H1 (cell line): Measurements from ENCODE around the gene DHRS12. TPM values are rescaled to one million over a fixed set of nuclear protein-coding genes. Genes with fewer than 3 reads are reported as not detected.

Source experiments
- CTCF ChIA-PET: fragments of 300-600 bp; sonication (Branson Sonifier 250); formaldehyde crosslinking; loops from one replicate; lab custom pipeline; 2021; ENCODE audit not compliant: partially characterized antibody; lab: Charles Lee
- POLR2A ChIA-PET: fragments of 300-600 bp; sonication (Branson Sonifier 250); formaldehyde crosslinking; loops from one replicate; lab custom pipeline; 2021; ENCODE audit warnings: inconsistent platforms; ENCODE audit not compliant: partially characterized antibody; lab: Charles Lee
- DNase-seq, 2 experiments: peaks; one replicate each; pipeline versions ENCODE4 v3.0.0 to v3.0.0-alpha.2; 2010 to 2022; ENCODE audit warnings: low spot score in 2 of 2, low read depth in 1 of 2, mixed read lengths in 1 of 2
- FAIRE-seq: peaks from 2 replicates; lab custom pipeline; 2011; peaks lifted over from hg19 to GRCh38; lab: Jason Lieb, UNC
- H2AFZ ChIP-seq: 2 replicates; pipeline ENCODE4 v1.8.1; 2012; ENCODE audit warnings: low read length, inconsistent platforms
- H2AK5ac ChIP-seq: 2 replicates; pipeline ENCODE4 v1.6.1; 2013; ENCODE audit warnings: low read depth, low read length
- H2BK120ac ChIP-seq: replicated peaks from 2 replicates; pipeline ENCODE3; 2013; ENCODE audit warnings: low read depth, low read length, inconsistent platforms
- H2BK12ac ChIP-seq: 2 replicates; pipeline ENCODE4 v1.6.1; 2013; ENCODE audit warnings: low read depth, low read length
- H2BK15ac ChIP-seq: 2 replicates; pipeline ENCODE4 v1.6.1; 2013; ENCODE audit warnings: low read length
- H2BK20ac ChIP-seq: 2 replicates; pipeline ENCODE4 v1.6.1; 2013; ENCODE audit warnings: low read length
- H2BK5ac ChIP-seq: 2 replicates; pipeline ENCODE4 v1.6.1; 2013; ENCODE audit warnings: low read depth, low read length
- H3K14ac ChIP-seq: 2 replicates; pipeline ENCODE4 v1.6.1; 2013; ENCODE audit warnings: inconsistent platforms; ENCODE audit not compliant: insufficient read length
- H3K18ac ChIP-seq: 2 replicates; pipeline ENCODE4 v1.6.1; 2013; ENCODE audit warnings: low read length; ENCODE audit errors: extremely low read depth
- H3K23ac ChIP-seq: 2 replicates; pipeline ENCODE4 v1.6.1; 2013; ENCODE audit warnings: inconsistent platforms; ENCODE audit not compliant: insufficient read length
- H3K23me2 ChIP-seq: 2 replicates; pipeline ENCODE4 v1.6.1; 2013; ENCODE audit warnings: low read depth, low read length
- H3K27ac ChIP-seq: 2 replicates; pipeline ENCODE4 v1.6.1; 2011; ENCODE audit warnings: low read depth, low read length, inconsistent platforms
- H3K27me3 ChIP-seq, 4 experiments: replicated peaks in 1 of 4; 1 replicate in 1 of 4; 2 replicates in 3 of 4; pipeline versions ENCODE4 v1.6.1 to v1.8.1; 2011 to 2013; ENCODE audit warnings: low read length in 3 of 4, mild to moderate bottlenecking in 3 of 4, inconsistent platforms in 2 of 4, mixed read lengths in 2 of 4, moderate library complexity in 1 of 4; ENCODE audit not compliant: control insufficient read depth in 3 of 4, insufficient read depth in 3 of 4; ENCODE audit errors: extremely low read depth in 1 of 4
- H3K36me3 ChIP-seq, 4 experiments: 2 replicates each; pipeline versions ENCODE4 v1.6.1 to v1.8.1; 2011 to 2013; ENCODE audit warnings: mild to moderate bottlenecking in 4 of 4, low read length in 3 of 4, moderate library complexity in 2 of 4, control low read depth in 1 of 4, inconsistent platforms in 1 of 4; ENCODE audit not compliant: insufficient read depth in 4 of 4, control insufficient read depth in 2 of 4
- H3K4ac ChIP-seq: replicated peaks from 2 replicates; pipeline ENCODE3; 2013; ENCODE audit warnings: low read length, low read depth, mixed read lengths, inconsistent platforms; ENCODE audit not compliant: insufficient read length
- H3K4me1 ChIP-seq, 4 experiments: replicated peaks in 1 of 4; 1 replicate in 1 of 4; 2 replicates in 3 of 4; pipeline versions ENCODE4 v1.6.1 to v1.8.1; 2011 to 2013; ENCODE audit warnings: low read length in 3 of 4, inconsistent platforms in 2 of 4, mixed read lengths in 1 of 4; ENCODE audit not compliant: insufficient read depth in 4 of 4, control insufficient read depth in 3 of 4
- H3K4me2 ChIP-seq, 2 experiments: 2 replicates each; pipeline versions ENCODE4 v1.6.1 to v1.8.1; 2011 to 2013; ENCODE audit warnings: low read depth in 2 of 2, low read length in 2 of 2, control low read depth in 1 of 2, inconsistent platforms in 1 of 2, mild to moderate bottlenecking in 1 of 2; ENCODE audit not compliant: insufficient read depth in 1 of 2
- H3K4me3 ChIP-seq, 4 experiments: fragments of 200-600, 300-600 bp in 1 of 4; sonication (generic), shearing (Covaris generic), sonication (Bioruptor Twin) in 1 of 4; 2 replicates each; pipeline versions ENCODE4 v1.5.1 to v1.8.1; 2011 to 2016; ENCODE audit warnings: low read length in 4 of 4, low read depth in 3 of 4, control low read depth in 2 of 4, inconsistent platforms in 2 of 4, mild to moderate bottlenecking in 2 of 4, mixed read lengths in 1 of 4, moderate library complexity in 1 of 4; ENCODE audit not compliant: insufficient read depth in 2 of 4; ENCODE audit errors: extremely low read depth in 1 of 4
- H3K56ac ChIP-seq: replicated peaks from 2 replicates; pipeline ENCODE3; 2013; ENCODE audit warnings: low read depth, mild to moderate bottlenecking, mixed read lengths, low read length, inconsistent platforms; ENCODE audit not compliant: insufficient read length
- H3K79me1 ChIP-seq: 2 replicates; pipeline ENCODE4 v1.6.1; 2013; ENCODE audit warnings: low read depth, low read length, control low read depth
- H3K79me2 ChIP-seq, 2 experiments: 2 replicates each; pipeline versions ENCODE4 v1.6.1 to v1.8.1; 2012 to 2013; ENCODE audit warnings: low read length in 2 of 2, mild to moderate bottlenecking in 2 of 2, inconsistent platforms in 1 of 2; ENCODE audit not compliant: insufficient read depth in 2 of 2, control insufficient read depth in 1 of 2
- H3K9ac ChIP-seq, 4 experiments: replicated peaks in 1 of 4; 1 replicate in 1 of 4; 2 replicates in 3 of 4; pipeline versions ENCODE4 v1.6.1 to v1.8.1; 2011 to 2013; ENCODE audit warnings: low read depth in 3 of 4, low read length in 3 of 4, control low read depth in 2 of 4, mild to moderate bottlenecking in 2 of 4, moderate library complexity in 2 of 4, inconsistent platforms in 1 of 4; ENCODE audit errors: extremely low read depth in 1 of 4
- H3K9me3 ChIP-seq, 2 experiments: 2 replicates each; pipeline versions ENCODE4 v1.6.1 to v1.8.1; 2012 to 2013; ENCODE audit warnings: mild to moderate bottlenecking in 2 of 2, moderate library complexity in 2 of 2, control low read depth in 1 of 2, inconsistent platforms in 1 of 2, low read depth in 1 of 2, low read length in 1 of 2, mixed read lengths in 1 of 2; ENCODE audit not compliant: insufficient read depth in 2 of 2
- H4K20me1 ChIP-seq, 2 experiments: replicated peaks in 1 of 2; 2 replicates each; pipeline versions ENCODE3 to v1.8.1; 2011 to 2013; ENCODE audit warnings: inconsistent platforms in 2 of 2, low read length in 2 of 2, mild to moderate bottlenecking in 1 of 2; ENCODE audit not compliant: insufficient read depth in 2 of 2, control insufficient read depth in 1 of 2
- H4K5ac ChIP-seq: 2 replicates; pipeline ENCODE4 v1.6.1; 2013; ENCODE audit warnings: low read length, low read depth, mixed read lengths, inconsistent platforms; ENCODE audit not compliant: insufficient read length
- H4K8ac ChIP-seq: 2 replicates; pipeline ENCODE4 v1.8.0; 2013; ENCODE audit warnings: mild to moderate bottlenecking, moderate library complexity, low read length, inconsistent platforms; ENCODE audit not compliant: insufficient read depth; ENCODE audit errors: extremely low read depth
- H4K91ac ChIP-seq: replicated peaks from 2 replicates; pipeline ENCODE3; 2013; ENCODE audit warnings: low read length, mixed read lengths, inconsistent platforms; ENCODE audit not compliant: insufficient read length
- RAD21 ChIP-seq, 2 experiments: IDR thresholded peaks in 1 of 2; conservative IDR thresholded peaks in 1 of 2; 2 replicates each; pipeline ENCODE4 v1.6.1; 2011; ENCODE audit warnings: low read depth in 2 of 2, low read length in 2 of 2, improper control_type of control experiment in 1 of 2, inconsistent platforms in 1 of 2, mild to moderate bottlenecking in 1 of 2, moderate library complexity in 1 of 2
- SRF ChIP-seq: IDR thresholded peaks from 2 replicates; pipeline ENCODE4 v1.6.1; 2011; ENCODE audit warnings: mild to moderate bottlenecking, low read depth, low read length, moderate library complexity
- WGBS, 2 experiments: shearing (Covaris generic) in 1 of 2; methylation state at CpG; one replicate each; pipeline versions ENCODE4 v1.1.6 to v1.1.7; 2013 to 2015; ENCODE audit warnings: low lambda C conversion rate in 2 of 2, mixed read lengths in 2 of 2, inconsistent platforms in 1 of 2, low coverage in 1 of 2, missing lambda C conversion rate in 1 of 2; ENCODE audit not compliant: insufficient replicate concordance in 2 of 2, insufficient coverage in 1 of 2, insufficient read length in 1 of 2; ENCODE audit errors: extremely low coverage in 1 of 2, missing lambda C conversion rate in 1 of 2; 5-methylcytosine and 5-hydroxymethylcytosine counted together
- polyA plus RNA-seq, 7 experiments: library from polyadenylated mRNA; depleted of rRNA in 3 of 7; stranded (reverse) in 5 of 7; unstranded in 2 of 7; fragments of >200 nt in 5 of 7; fragments of 200-250 nt in 2 of 7; gene quantifications; 1 replicate in 5 of 7; 2 replicates in 1 of 7; 4 replicates in 1 of 7; pipeline versions ENCODE4 v1.2.1 to v1.2.3, GENCODE V29; 2011 to 2013; ENCODE audit warnings: missing spikeins in 2 of 7, mixed read lengths in 2 of 7
- total RNA-seq: library from RNA; stranded (reverse); fragmentation: NEBNext Ultra II Directional; extraction: Animal tissue kit (Norgen Biotek cat#: 25700); gene quantifications from 2 replicates; pipeline ENCODE4 v1.2.1, GENCODE V29; 2021

DHRS12 gene
- total and polyA plus RNA-seq, 2 of the 8 experiments (the other 6 are each of a cell fraction or from before 2014, with no cell fraction given) = 8.7 TPM

DNA sequence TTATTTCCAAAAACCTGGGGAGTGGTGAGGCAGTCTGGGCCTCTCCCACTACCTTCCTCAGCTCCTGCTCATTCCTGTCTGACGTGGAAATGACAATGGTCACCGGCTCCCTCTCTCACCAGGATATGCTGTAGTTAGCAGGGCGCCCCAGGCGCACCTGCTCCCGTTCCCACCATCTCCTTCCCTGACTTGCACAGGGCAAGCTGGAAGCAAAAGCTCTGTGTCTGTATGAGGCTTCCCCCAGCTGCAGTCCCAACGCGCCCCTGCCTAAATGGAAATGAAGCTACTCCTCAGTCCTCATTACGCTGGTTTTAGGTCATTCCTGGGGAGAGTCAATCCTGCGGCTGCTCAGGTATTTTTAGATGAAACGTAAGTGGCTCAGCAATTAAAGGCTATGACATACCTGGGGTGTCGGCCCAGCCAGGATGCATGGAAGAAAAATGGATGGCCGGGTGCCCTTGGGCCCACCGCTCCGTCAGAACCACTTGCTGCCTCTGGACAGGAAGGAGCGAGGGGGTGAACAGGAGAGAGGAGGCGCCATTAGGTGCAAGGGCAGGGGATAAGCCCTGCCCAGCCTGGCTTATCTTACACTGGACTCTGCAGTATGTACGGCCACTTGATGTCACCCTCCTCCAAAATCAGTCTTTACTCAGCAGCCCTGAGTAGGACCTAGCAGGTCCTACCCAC, 32.4 kb downstream of the DHRS12 start:
- WGBS, 2 experiments = 88% methylated on average over 17 of the region's 17 CpGs; no CpG with 5 or more reads in 1 of the 2 experiments
- Histone ChIP-seq H2BK12ac (no peak overlapping the region), H3K56ac (no peak overlapping the region), H2BK20ac (no peak overlapping the region), H2BK5ac (no peak overlapping the region), H3K4ac (no peak overlapping the region), H3K79me2 (no peaks in the 10 kb centered on the region), H4K91ac (no peak overlapping the region), H2AK5ac (no peak overlapping the region), H2BK15ac (no peak overlapping the region), H3K79me1 (no peaks in the 10 kb centered on the region), H3K18ac (no peak overlapping the region), H3K4me1 (peaks cover 7 to 12% (median 9%) of the 10 kb centered on the region in 4 experiments), H3K23ac (no peak overlapping the region), H3K27me3 (no peaks in the 10 kb centered on the region), H3K4me3 (no peak overlapping the region), H3K14ac (no peak overlapping the region), H4K5ac (no peak overlapping the region), H3K9ac (no peak overlapping the region; a peak in 1 of 7 replicates), H3K23me2 (no peaks in the 10 kb centered on the region), H4K20me1 (peaks cover 0 to 3% of the 10 kb centered on the region in 2 experiments), H2BK120ac (no peak overlapping the region), H3K9me3 (no peaks in the 10 kb centered on the region), H3K36me3 (no peaks in the 10 kb centered on the region), H4K8ac (no peak overlapping the region), H3K4me2 (no peak overlapping the region), H3K27ac (no peak overlapping the region), H2AFZ (no peak overlapping the region)
- ChIA-PET CTCF (interaction anchor here (0.8 to 2.8 kb wide), 8 partner anchors 9 to 327 kb away, joined by 3 to 12 read pairs (median 4); no protein-coding TSS in a partner anchor), POLR2A (interaction anchor here (0.6 to 3.0 kb wide), 9 partner anchors 10 to 332 kb away, joined by 3 to 20 read pairs (median 4); partner anchors contain the start of gene INTS6)
- no peak for DNase-seq
- no peak for TF ChIP-seq SRF
- TF ChIP-seq RAD21 (IDR thresholded peaks at IDR 0.05 in 1 of 2, conservative IDR thresholded peaks at IDR 0.05 in 1 of 2; ENCODE audit: low read depth in 2 of 2, low read length in 2 of 2) = peak in 1 of 2 experiments; percentile 9; a peak in 1 of 4 replicates
- FAIRE-seq = no peak
